ENCODE results near the gene TMEM100. TPM values are rescaled to one million over a fixed set of nuclear protein-coding genes. Genes with fewer than 3 reads are reported as not detected.

Gene TMEM100
- polyA plus RNA-seq, 1 of the 3 experiments (the other 2 are of a cell fraction) = 1.7 TPM

GRCh38 chr17:55726440-55726839 lies 3.8 kb upstream of the TMEM100 start:
- H3K4me2 ChIP-seq = peak overlapping the region; percentile 60
- H3K9me3 ChIP-seq = no peaks in the 10 kb centered on the region
- H4K20me1 ChIP-seq (ENCODE audit: insufficient read depth) = no peaks in the 10 kb centered on the region
- H2AFZ ChIP-seq (ENCODE audit: low read depth) = peak overlapping the region; percentile 3; the same call in 1 of the 2 replicates
- 10% methylated on average over 2 of the region's 2 CpGs for whole genome bisulfite sequencing (ENCODE audit: low lambda C conversion rate)
- H3K79me2 ChIP-seq (ENCODE audit: insufficient read depth) = no peaks in the 10 kb centered on the region
- no peaks in the 10 kb centered on the region for H3K9me2 ChIP-seq
- peak; percentile 73 for DNase-seq
- H3K9ac ChIP-seq = no peak overlapping the region
- no peaks in the 10 kb centered on the region for H3K27me3 ChIP-seq (ENCODE audit: insufficient read depth)
- H3K4me3 ChIP-seq (ENCODE audit: low read depth in 2 of 2, low read length in 1 of 2) = 0 out of 4 replicates have a peak overlapping the region, but pooled peaks of 1 of the 2 experiments have one; percentile 19
- ChIA-PET CTCF (interaction anchor here (0.7 to 12.9 kb wide), 10 partner anchors 8 to 212 kb away, joined by 3 to 246 read pairs (median 4); no protein-coding TSS in a partner anchor), POLR2A (interaction anchor here (0.9 kb wide), 1 partner anchor 24 kb away, joined by 3 read pairs; the partner anchor contains the start of gene PCTP)
- peaks cover 46 to 56% of the 10 kb centered on the region in 2 experiments for H3K4me1 ChIP-seq (ENCODE audit: control insufficient read depth in 1 of 2, insufficient read depth in 2 of 2, low read depth in 1 of 2, low read length in 1 of 2)
- peak overlapping the region; percentile 61 to 97 for H3K27ac ChIP-seq (ENCODE audit: low read depth in 2 of 2, low read length in 1 of 2)
- H3F3A ChIP-seq (replicated peaks; ENCODE audit: insufficient read depth) = peaks cover 21% of the 10 kb centered on the region
- H3K36me3 ChIP-seq (replicated peaks in 1 of 2; ENCODE audit: control insufficient read depth in 1 of 2, insufficient read depth in 2 of 2, low read length in 1 of 2) = no peaks in the 10 kb centered on the region
- TF ChIP-seq EP300 (IDR thresholded peaks at IDR 0.05; ENCODE audit: borderline replicate concordance in 1 of 2, low read depth in 1 of 2, low read length in 1 of 2) (peak; percentile 68 to 71; a peak in 3 of 4 replicates), NFIC (IDR thresholded peaks at IDR 0.05; ENCODE audit: borderline replicate concordance) (peak; percentile 99), JUND (IDR thresholded peaks at IDR 0.05) (peak; percentile 84), MEF2A (IDR thresholded peaks at IDR 0.05; ENCODE audit: borderline replicate concordance, low read depth) (no peak), GATA2 (CRISPR knock-in tag; IDR thresholded peaks at IDR 0.05) (no peak), PBX3 (IDR thresholded peaks at IDR 0.05) (peak; percentile 71), GABPA (IDR thresholded peaks at IDR 0.05; ENCODE audit: low read depth) (no peak), REST (IDR thresholded peaks at IDR 0.05; ENCODE audit: low read depth, low read length) (0 out of 2 replicates have a peak, but pooled peaks have one; percentile 57), TCF12 (IDR thresholded peaks at IDR 0.05) (peak; percentile 95), FOSL2 (IDR thresholded peaks at IDR 0.05; ENCODE audit: borderline replicate concordance, low read depth) (peak; percentile 84), FOXJ3 (CRISPR knock-in tag; IDR thresholded peaks at IDR 0.05) (no peak), IRF3 (IDR thresholded peaks at IDR 0.05; ENCODE audit: low read depth, low read length) (no peak), TAF1 (IDR thresholded peaks at IDR 0.05; ENCODE audit: borderline replicate concordance, low read depth, low read length) (no peak), FOXM1 (IDR thresholded peaks at IDR 0.05; ENCODE audit: low read depth) (no peak), CHD2 (IDR thresholded peaks at IDR 0.05; ENCODE audit: low read length, partially characterized antibody) (peak; percentile 64), EZH2phosphoT487 (IDR thresholded peaks at IDR 0.05; ENCODE audit: borderline replicate concordance, low read depth) (no peak), RAD21 (IDR thresholded peaks at IDR 0.05; ENCODE audit: low read length) (no peak), POLR2AphosphoS5 (IDR thresholded peaks at IDR 0.05; ENCODE audit: low read depth, low read length) (peak; percentile 70), USF1 (IDR thresholded peaks at IDR 0.05; ENCODE audit: borderline replicate concordance, low read depth) (no peak), RCOR1 (IDR thresholded peaks at IDR 0.05; ENCODE audit: low read length) (peak; percentile 74; the same call in 1 of the 2 replicates), CTCF (IDR thresholded peaks at IDR 0.05) (no peak), MAX (IDR thresholded peaks at IDR 0.05; ENCODE audit: low read depth) (peak; percentile 63; the same call in 1 of the 2 replicates), YY1 (IDR thresholded peaks at IDR 0.05; ENCODE audit: low read depth) (no peak), SIN3A (IDR thresholded peaks at IDR 0.05; ENCODE audit: borderline replicate concordance, low read depth, low read length) (no peak), NRF1 (IDR thresholded peaks at IDR 0.05; ENCODE audit: low read depth, low read length) (no peak), MXI1 (IDR thresholded peaks at IDR 0.05; ENCODE audit: low read depth, low read length) (peak; percentile 89)

All from SK-N-SH (cell line).